ENCODE results near the gene DACT1. TPM values are rescaled to one million over a fixed set of nuclear protein-coding genes. Genes with fewer than 3 reads are reported as not detected.

The DACT1 gene
- total RNA-seq, 3 donors from 2014 or later: 0.49 to 2.1 (median 0.76) TPM

DNA sequence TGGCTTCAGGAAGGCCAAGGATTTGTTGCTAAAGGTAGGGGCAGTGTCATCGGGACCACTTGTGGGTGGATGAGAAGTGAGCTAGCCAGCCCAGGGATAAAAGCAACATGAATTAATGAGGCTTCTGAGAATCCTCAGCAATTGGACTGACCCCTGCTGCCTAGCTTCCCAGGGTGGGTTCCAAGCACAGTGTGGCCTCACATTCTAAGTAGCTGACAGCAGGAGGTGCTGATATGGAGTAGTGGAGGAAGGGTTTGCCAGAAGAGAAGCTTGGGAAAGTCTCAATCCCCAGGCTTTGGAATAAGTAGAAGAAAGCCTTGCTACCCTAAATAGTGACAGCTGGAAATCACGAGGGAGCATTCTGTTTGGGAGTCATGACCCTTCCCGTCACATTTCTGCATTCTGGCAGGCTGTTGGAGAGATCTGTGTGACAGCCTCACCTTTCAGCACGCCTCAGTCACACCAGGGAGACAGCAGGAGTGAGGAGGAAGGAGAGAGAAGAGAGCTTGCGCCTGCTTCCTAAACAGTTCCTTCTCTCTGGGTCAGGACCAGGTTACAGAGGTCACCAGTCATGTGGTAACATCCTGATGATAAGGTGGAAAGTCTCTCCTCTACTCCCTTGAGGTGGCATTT lies 31.2 kb downstream of the DACT1 start:
- Mint-ChIP-seq H3K4me1 (ENCODE audit: low read depth) (no peaks in the 10 kb centered on the region), H3K9me3 (no peaks in the 10 kb centered on the region), H3K4me3 (no peak overlapping the region), H3K36me3 (ENCODE audit: insufficient read depth) (no peaks in the 10 kb centered on the region), H3K27me3 (ENCODE audit: low read depth) (no peaks in the 10 kb centered on the region)
- DNase-seq (no peak), ATAC-seq (no peak)

DNA sequence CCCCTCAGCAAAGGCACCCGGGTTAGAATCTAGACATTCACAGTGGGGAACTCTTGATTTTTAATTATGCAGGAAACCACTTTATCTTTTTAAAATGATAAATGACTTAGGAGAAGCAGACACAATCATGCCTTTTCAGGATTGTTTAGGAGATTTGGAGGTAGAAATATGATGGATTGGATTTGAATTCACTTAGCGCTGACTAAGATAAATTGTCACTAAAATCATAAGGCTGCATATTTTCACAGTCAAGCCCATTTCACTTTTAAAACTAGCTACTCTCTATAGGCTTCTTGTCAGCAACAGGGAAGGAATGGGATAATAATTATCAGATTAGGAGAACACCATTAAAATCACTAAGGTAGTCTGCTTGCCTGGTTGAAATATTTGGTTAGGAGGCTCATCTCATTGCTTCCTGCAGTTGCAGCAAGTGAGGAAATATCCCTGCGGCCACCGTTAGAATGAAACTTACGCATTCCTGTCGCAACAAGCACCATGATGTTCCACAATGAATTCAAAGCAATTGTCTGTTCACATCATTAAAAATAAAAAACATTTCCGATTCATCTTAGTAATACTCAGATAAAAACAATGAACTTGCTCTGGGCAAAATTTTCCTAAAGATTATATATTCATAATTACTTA lies 31.9 kb downstream of the DACT1 start:
- Mint-ChIP-seq H3K4me3 (no peak overlapping the region), H3K4me1 (ENCODE audit: low read depth) (no peaks in the 10 kb centered on the region), H3K36me3 (ENCODE audit: insufficient read depth) (no peaks in the 10 kb centered on the region), H3K27me3 (ENCODE audit: low read depth) (no peaks in the 10 kb centered on the region), H3K9me3 (no peaks in the 10 kb centered on the region)
- no peak for ATAC-seq
- no peak for DNase-seq

DNA sequence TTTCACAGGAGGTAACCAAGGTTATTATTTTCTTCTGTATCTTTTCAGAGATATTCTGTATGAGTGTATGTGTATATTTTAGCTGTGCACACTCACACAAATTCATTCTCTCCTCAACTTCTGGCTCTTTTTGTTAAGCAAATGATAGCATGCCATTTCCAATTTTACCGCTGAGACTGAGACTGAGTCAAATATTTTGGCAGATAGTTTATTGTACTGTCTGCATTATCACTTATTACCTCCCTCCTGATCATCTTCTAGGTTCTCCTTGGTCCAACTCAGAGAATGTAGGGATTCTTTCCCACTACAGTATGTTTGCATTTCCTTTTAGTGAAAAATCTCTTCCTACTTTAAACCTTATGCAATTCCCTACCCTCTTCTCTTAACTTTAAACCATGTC lies 33.3 kb downstream of the DACT1 start:
- H3K36me3 Mint-ChIP-seq (ENCODE audit: insufficient read depth): no peaks in the 10 kb centered on the region
- no peaks in the 10 kb centered on the region for H3K9me3 Mint-ChIP-seq
- H3K4me3 Mint-ChIP-seq: no peak overlapping the region

DNA sequence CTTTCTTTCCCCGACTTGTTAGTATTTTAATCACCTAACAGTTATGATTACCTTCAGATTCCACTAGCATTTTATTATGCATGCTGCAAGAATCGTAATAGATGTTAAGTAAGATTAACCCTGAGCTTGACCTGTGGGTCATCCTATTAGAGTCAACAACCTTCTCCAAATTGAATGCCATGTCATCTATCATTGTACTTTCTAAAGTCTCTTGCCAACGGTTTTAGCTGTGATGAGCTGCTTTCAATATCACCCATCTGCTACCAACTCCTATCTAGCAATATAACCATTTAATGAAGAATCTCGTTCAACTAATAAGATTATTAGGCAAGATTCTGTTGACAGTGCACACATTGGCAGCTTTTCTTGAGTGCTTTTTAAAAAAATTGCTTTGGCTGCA lies 33.7 kb downstream of the DACT1 start:
- H3K4me1 Mint-ChIP-seq (ENCODE audit: low read depth): no peaks in the 10 kb centered on the region

More for the DNA sequence above, 33.3 kb downstream of the DACT1 start:
- no peaks in the 10 kb centered on the region for H3K4me1 Mint-ChIP-seq (ENCODE audit: low read depth)
- no peaks in the 10 kb centered on the region for H3K27me3 Mint-ChIP-seq (ENCODE audit: low read depth)
- ATAC-seq: no peak
- DNase-seq: no peak

DNA sequence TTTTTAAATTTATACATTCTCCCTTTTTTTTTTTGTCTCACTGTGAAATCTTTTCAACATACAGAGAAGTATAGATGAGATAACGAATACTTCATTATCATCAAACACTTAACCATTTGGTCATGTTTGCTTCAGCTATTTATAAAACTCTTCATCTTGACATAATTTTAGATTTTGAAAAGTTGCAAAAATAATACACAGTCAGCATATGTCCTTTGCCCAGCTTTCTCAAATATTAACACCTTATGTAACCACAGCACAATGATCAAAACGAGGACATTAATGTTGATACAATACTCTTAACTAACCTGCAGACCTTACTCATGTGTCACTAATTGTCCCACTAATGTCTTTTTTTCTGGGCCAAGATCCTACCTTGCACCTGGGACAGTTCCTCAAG lies 36.0 kb downstream of the DACT1 start:
- Mint-ChIP-seq H3K36me3 (ENCODE audit: insufficient read depth) (no peaks in the 10 kb centered on the region), H3K9me3 (no peaks in the 10 kb centered on the region), H3K4me3 (no peak overlapping the region), H3K27me3 (ENCODE audit: low read depth) (no peaks in the 10 kb centered on the region), H3K4me1 (ENCODE audit: low read depth) (no peaks in the 10 kb centered on the region)
- DNase-seq (no peak), ATAC-seq (no peak)

More for the DNA sequence above, 33.7 kb downstream of the DACT1 start:
- H3K27me3 Mint-ChIP-seq (ENCODE audit: low read depth): no peaks in the 10 kb centered on the region
- no peaks in the 10 kb centered on the region for H3K36me3 Mint-ChIP-seq (ENCODE audit: insufficient read depth)
- no peaks in the 10 kb centered on the region for H3K9me3 Mint-ChIP-seq
- ATAC-seq: no peak
- DNase-seq: no peak
- H3K4me3 Mint-ChIP-seq: no peak overlapping the region

DNA sequence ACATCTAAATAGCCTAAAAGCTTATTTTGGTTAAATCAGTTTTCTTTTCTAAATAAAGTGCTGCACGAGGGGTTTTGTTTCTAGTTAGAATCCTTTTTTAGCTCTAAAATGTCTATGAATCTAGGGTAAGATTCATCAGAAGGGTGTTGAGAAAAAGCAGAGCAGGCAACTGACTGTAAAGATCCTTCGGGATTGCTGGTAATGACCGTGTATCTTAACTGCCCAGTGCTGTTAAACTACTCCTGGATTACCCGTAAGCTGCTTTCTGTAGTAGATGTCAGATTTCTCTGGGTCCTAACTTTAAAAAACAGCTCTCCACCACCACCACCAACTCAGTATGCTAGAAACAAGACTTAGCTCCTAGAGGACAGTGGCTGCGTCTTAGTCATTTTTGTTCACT lies 39.2 kb downstream of the DACT1 start:
- no peaks in the 10 kb centered on the region for H3K36me3 Mint-ChIP-seq (ENCODE audit: insufficient read depth)
- no peak overlapping the region for H3K4me3 Mint-ChIP-seq
- H3K9me3 Mint-ChIP-seq: no peaks in the 10 kb centered on the region
- H3K27me3 Mint-ChIP-seq (ENCODE audit: low read depth): no peaks in the 10 kb centered on the region
- no peak for DNase-seq
- H3K4me1 Mint-ChIP-seq (ENCODE audit: low read depth): no peaks in the 10 kb centered on the region
- no peak for ATAC-seq

DNA sequence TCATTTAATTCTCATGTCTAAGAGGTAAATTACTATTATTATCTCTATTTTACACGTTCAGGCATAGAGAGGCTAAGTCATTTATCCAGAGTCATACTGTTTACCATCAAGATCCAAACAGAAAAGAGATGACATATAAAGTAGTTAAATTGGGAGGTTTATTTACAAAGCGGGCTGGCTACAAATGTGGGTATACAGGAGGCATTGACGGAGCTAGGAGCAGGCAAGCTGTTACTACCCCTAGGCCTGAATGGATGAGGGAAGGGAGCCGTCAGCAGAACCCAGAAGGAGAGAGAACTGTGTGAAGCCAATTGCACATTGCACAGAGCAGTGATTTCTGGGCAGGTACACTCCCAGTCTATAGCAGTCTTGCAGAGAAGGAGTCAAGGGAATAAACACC lies 39.8 kb downstream of the DACT1 start:
- Mint-ChIP-seq H3K4me3 (no peak overlapping the region), H3K27me3 (ENCODE audit: low read depth) (no peaks in the 10 kb centered on the region), H3K9me3 (no peaks in the 10 kb centered on the region), H3K36me3 (ENCODE audit: insufficient read depth) (no peaks in the 10 kb centered on the region), H3K4me1 (ENCODE audit: low read depth) (no peaks in the 10 kb centered on the region)
- ATAC-seq: no peak
- DNase-seq: no peak

DNA sequence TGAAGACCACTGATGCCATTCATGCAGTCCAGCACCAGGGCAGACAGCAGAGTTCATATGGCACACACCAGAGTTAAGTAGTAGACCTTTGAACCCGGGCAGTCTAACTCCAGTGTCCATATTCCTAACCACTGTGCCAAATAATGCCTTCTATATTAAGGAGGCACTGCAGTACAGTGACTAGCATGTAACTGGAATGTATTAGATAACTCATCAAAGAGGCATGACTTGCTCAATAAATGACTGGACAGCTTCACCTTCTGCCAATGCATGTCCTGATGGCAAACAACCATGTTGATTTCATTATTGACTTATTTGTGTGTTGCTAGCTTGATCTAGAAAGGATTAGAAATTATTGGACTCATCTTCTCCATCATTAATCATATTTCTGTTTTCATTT lies 40.2 kb downstream of the DACT1 start:
- Mint-ChIP-seq H3K27me3 (ENCODE audit: low read depth) (no peaks in the 10 kb centered on the region), H3K9me3 (no peaks in the 10 kb centered on the region), H3K4me3 (no peak overlapping the region), H3K4me1 (ENCODE audit: low read depth) (no peaks in the 10 kb centered on the region), H3K36me3 (ENCODE audit: insufficient read depth) (no peaks in the 10 kb centered on the region)
- DNase-seq (no peak), ATAC-seq (no peak)

DNA sequence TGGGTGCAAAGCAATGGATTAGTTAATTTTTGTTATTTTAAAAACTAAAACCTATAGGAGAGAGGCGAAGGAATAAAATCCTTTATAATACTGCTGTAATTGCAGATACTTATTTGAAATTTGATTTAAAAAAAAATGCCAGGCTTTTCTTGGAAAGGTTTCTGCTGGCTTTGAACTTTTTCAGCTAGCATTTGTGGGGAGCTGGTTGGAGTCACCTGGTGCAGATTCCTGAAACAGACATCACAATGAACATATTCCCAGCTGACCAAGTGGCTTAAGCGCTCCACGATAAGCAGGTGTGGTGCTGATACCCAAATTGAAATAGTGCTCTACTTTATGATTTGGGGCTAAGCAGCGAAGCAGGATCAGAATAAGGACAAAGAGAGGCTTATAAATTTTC lies 42.9 kb downstream of the DACT1 start:
- Mint-ChIP-seq H3K9me3 (no peaks in the 10 kb centered on the region), H3K4me3 (no peak overlapping the region), H3K36me3 (ENCODE audit: insufficient read depth) (no peaks in the 10 kb centered on the region), H3K4me1 (ENCODE audit: low read depth) (no peaks in the 10 kb centered on the region), H3K27me3 (ENCODE audit: low read depth) (no peaks in the 10 kb centered on the region)
- DNase-seq (no peak), ATAC-seq (no peak)

DNA sequence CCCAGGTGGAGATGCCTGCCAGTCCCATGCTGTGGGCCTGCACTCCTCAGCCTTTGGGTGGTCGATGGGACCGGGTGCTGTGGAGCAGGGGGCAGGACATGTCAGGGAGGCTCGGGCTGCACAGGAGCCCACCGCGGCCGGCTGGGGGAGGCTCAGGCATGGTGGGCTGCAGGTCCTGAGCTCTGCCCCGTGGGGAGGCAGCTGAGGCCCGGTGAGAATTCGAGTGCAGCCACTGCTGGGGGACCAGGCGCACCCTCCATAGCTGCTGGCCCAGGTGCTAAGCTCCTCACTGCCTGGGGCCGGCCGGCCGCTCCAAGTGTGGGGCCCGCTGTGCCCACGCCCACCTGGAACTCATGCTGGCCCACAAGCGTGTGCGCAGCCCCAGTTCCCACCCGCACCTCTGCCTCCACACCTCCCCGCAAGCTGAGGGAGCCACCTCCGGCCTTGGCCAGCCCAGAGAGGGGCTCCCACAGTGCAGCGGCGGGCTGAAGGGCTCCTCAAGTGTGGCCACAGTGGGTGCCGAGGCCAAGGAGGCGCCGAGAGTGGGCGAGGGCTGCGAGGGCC lies 49.6 kb downstream of the DACT1 start:
- no peaks in the 10 kb centered on the region for H3K4me1 Mint-ChIP-seq (ENCODE audit: low read depth)
- no peaks in the 10 kb centered on the region for H3K36me3 Mint-ChIP-seq (ENCODE audit: insufficient read depth)
- DNase-seq (no peak), ATAC-seq (no peak)
- no peak overlapping the region for H3K4me3 Mint-ChIP-seq
- no peaks in the 10 kb centered on the region for H3K27me3 Mint-ChIP-seq (ENCODE audit: low read depth)
- no peaks in the 10 kb centered on the region for H3K9me3 Mint-ChIP-seq

DNA sequence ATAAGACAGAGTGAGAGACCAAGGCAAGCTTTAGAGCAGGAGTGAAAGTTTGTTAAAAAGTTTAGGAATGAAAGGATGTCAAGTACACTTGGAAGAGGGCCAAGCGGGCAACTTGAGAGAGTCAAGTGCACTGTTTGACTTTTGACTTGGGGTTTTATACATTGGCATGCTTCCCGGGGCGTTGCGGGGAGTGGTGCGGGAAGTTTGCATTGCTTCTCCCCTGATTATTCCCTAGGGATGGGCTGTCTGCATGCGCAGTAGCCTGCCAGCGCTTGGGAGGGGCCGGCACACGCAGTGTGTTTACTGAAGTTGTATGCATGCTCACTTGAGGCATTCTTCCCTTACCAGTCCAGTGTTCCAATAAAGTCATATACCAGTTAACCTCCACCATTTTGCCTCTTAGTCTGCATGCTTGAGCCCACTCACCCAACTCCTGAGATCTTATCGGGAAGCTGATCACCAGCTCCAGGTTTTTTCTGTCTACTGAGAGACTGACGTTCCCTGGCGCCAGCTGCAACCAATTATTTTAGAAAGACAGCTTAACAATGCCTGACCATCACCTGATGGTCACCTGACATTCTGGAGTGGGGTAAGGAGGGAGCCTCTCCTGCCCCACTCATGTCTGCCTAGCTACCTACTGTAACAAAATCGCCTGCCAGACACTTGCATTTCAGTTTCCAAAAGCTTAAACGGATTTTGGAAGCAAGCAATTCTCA lies 53.2 kb downstream of the DACT1 start:
- Mint-ChIP-seq H3K27me3 (ENCODE audit: low read depth) (peaks cover 2% of the 10 kb centered on the region), H3K4me1 (ENCODE audit: low read depth) (no peaks in the 10 kb centered on the region), H3K36me3 (ENCODE audit: insufficient read depth) (no peaks in the 10 kb centered on the region), H3K9me3 (no peaks in the 10 kb centered on the region), H3K4me3 (no peak overlapping the region)
- DNase-seq (no peak), ATAC-seq (no peak)

DNA sequence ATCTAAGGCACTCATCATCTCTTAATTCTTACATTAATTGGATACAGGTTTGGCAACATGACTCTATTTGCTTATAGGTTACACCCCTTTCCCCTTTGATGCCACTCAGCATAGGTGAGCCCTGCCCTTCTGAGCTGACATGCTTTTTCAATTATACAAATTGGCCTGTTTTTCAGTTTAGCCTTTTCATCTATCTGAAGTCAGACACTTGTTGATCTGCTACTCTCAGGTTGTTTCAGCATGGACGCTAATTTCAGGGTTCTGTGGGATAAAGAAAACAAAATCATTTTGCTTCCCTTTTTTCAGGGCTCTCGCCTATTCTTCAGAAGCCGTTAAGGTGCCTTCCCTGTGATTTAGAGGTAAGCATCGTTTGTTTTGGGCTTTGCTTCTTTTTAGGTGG lies 55.3 kb downstream of the DACT1 start:
- DNase-seq: no peak
- peaks cover 2% of the 10 kb centered on the region for H3K27me3 Mint-ChIP-seq (ENCODE audit: low read depth)
- no peak for ATAC-seq
- H3K4me1 Mint-ChIP-seq (ENCODE audit: low read depth): no peaks in the 10 kb centered on the region
- no peaks in the 10 kb centered on the region for H3K9me3 Mint-ChIP-seq
- H3K36me3 Mint-ChIP-seq (ENCODE audit: insufficient read depth): no peaks in the 10 kb centered on the region
- H3K4me3 Mint-ChIP-seq: no peak overlapping the region

DNA sequence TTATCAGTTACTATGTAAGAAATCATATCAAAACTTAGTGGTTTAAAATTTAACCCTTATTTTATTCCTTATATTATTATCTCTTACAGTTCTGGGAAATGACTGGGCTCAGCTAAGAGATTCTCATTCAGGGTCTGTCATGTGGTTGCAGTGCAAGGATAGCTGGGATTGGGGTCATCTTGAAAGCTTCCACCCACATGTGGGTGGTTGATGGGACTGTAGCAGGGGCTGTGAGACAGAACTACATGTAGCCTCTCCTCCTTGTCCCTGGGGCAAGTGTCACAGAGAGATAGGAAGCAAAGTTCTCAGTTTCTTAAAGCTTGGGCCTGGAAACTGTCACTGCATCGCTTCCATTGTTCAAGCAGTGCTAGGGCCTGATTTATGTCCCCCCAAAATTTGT lies 57.8 kb downstream of the DACT1 start:
- no peaks in the 10 kb centered on the region for H3K36me3 Mint-ChIP-seq (ENCODE audit: insufficient read depth)
- DNase-seq (no peak), ATAC-seq (no peak)
- H3K9me3 Mint-ChIP-seq: no peaks in the 10 kb centered on the region
- H3K4me3 Mint-ChIP-seq: no peak overlapping the region
- no peaks in the 10 kb centered on the region for H3K4me1 Mint-ChIP-seq (ENCODE audit: low read depth)
- H3K27me3 Mint-ChIP-seq (ENCODE audit: low read depth): peaks cover 5% of the 10 kb centered on the region

DNA sequence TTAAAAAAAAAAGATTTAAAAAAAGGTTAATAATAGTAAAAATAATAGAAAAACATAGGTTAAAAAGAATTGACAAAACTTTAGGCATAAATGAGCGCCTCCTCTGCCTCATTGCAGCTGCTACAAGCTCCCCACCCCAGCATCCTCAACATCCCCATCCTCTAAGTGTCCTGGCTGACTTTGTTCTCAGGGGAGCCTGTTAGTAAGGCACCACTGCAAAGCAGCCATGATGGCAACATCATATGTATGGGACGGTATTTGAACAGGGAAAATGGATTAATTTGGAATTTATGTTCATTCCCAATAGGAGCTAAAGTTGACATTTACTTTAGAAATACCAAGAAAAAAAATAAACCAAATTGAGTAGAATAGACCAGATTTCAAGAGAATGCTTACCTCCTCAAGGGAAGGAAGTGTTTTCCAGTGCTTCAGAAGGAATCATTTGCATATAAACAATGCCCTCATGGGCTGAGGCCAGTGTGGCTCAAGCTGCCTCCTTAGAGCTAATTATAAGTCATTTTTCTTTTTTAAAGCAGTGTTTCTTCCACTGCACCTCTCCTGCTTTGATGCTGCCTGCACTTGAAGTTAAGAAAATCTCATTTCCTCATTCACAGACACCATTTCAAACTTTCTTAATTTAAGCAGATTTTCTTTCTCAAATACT lies 59.6 kb downstream of the DACT1 start:
- Mint-ChIP-seq H3K36me3 (ENCODE audit: insufficient read depth) (no peaks in the 10 kb centered on the region), H3K9me3 (no peaks in the 10 kb centered on the region), H3K4me3 (no peak overlapping the region), H3K4me1 (ENCODE audit: low read depth) (no peaks in the 10 kb centered on the region), H3K27me3 (ENCODE audit: low read depth) (peaks cover 5% of the 10 kb centered on the region)
- DNase-seq (no peak), ATAC-seq (no peak)
